Endothelial cell of umbilical vein (primary cell): ENCODE measurements around the gene IQGAP2.

ENCODE experiments used
- CTCF ChIP-seq, 2 donors: IDR thresholded peaks; 1 replicate in 1 of 2; 2 replicates in 1 of 2; pipeline ENCODE4 v1.5.1; 2011; ENCODE audit warnings: low read length in 2 of 2, mild to moderate bottlenecking in 2 of 2, moderate library complexity in 2 of 2, control low read depth in 1 of 2, inconsistent platforms in 1 of 2, low read depth in 1 of 2; ENCODE audit not compliant: insufficient read depth in 1 of 2; ENCODE audit errors: extremely low read depth in 1 of 2
- MAX ChIP-seq: IDR thresholded peaks from 2 replicates; pipeline ENCODE4 v1.6.1; 2011; ENCODE audit not compliant: insufficient read depth, insufficient read length
- MYC ChIP-seq: IDR thresholded peaks from one replicate; pipeline ENCODE4 v1.6.1; 2011; ENCODE audit warnings: mild to moderate bottlenecking, low read depth, low read length
- POLR2A ChIP-seq: IDR thresholded peaks from 2 replicates; pipeline ENCODE4 v1.6.1; 2012; ENCODE audit warnings: low read depth, mild to moderate bottlenecking, control low read depth, low read length

- TF ChIP-seq CTCF (IDR thresholded peaks at IDR 0.05; ENCODE audit: extremely low read depth in 1 of 2, insufficient read depth in 1 of 2, low read depth in 1 of 2, low read length in 2 of 2) (no peak), POLR2A (no peak), MAX (no peak), MYC (no peak)
These were observed 54.8 kb downstream of the IQGAP2 start for GRCh38 chr5:76457674-76458485.
